Kasumi-1 (cell line): ENCODE results near the gene GJB4.
"Not testable (repeated sequence)": the region's sequence is repeated elsewhere in the genome, so short reads cannot be mapped to it uniquely, and the experiment has no call there.

Source experiments
- DNase-seq, 2 experiments: peaks; one replicate each; lab custom pipeline; 2025; lab: John Stamatoyannopoulos, UW

GJB4 gene

GRCh38 chr1:34800214-34800613 lies 40.7 kb downstream of the GJB4 start:
- no peak for DNase-seq

- no peak for DNase-seq
Observed at GRCh38 chr1:34803770-34804169, 44.2 kb downstream of the GJB4 start.

GRCh38 chr1:34806396-34806795 lies 46.9 kb downstream of the GJB4 start:
- no peak for DNase-seq

DNA sequence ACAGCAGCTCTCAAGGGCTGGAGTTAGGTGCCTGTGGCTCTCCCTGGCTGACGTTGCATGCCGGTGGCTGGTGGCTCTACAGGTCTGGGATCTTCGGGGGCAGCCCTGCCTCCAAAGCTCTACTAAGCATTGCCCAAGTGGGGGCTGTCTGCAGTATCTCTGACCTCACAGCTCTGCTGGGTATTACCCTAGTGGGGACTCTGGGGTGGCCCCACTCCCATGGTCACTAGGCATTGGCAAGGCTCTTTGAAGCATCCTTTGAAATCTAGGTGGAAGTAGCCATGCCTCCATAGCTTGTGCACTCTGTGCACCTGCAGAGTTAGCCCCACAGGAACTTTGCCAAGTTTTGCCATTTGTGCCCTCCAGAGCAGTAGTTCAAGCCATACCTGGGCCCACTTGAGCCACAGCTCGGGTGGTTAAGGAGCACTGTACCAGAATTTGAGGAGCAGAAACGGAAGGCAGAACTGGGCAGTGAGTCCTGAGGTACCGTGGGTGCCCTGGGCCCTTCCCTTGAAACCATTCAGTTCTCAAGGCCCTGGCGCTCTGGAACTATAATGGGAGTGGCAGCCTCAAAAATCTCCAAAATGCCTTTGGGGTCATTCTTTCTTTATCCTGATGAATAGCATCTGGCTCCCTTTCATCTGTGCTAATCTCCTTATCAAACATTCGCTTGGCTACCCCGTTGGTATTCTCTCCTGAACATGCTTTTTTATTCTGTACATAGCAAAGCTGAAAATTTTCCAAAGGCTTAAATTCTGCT lies 48.7 kb downstream of the GJB4 start:
- DNase-seq: no peak

DNA sequence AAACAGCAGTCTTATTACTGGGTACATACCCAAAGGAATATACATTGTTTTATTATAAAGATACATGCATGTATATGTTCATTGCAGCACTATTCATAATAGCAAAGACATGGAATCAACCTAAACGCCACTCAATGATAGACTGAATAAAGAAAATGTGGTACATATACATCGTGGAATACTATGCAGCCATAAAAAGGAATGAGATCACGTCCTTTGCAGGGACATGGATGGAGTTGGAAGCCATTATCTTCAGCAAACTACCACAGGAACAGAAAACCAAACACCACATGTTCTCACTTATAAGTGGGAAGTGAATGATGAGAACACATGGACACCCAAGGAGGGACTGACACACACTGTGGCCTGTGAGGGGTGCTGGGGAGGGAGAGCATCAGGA lies 51.2 kb downstream of the GJB4 start:
- DNase-seq: not testable (repeated sequence)
